Stromal cell of bone marrow (primary cell): ENCODE measurements around the gene ELMO1.

ENCODE experiments used
- DNase-seq: peaks from one replicate; pipeline ENCODE4 v3.0.0-alpha.2; 2012; ENCODE audit warnings: low read depth

ELMO1 gene

GRCh38 chr7:36871355-36871738 lies 577.3 kb downstream of the ELMO1 start:
- DNase-seq, result no peak

DNA sequence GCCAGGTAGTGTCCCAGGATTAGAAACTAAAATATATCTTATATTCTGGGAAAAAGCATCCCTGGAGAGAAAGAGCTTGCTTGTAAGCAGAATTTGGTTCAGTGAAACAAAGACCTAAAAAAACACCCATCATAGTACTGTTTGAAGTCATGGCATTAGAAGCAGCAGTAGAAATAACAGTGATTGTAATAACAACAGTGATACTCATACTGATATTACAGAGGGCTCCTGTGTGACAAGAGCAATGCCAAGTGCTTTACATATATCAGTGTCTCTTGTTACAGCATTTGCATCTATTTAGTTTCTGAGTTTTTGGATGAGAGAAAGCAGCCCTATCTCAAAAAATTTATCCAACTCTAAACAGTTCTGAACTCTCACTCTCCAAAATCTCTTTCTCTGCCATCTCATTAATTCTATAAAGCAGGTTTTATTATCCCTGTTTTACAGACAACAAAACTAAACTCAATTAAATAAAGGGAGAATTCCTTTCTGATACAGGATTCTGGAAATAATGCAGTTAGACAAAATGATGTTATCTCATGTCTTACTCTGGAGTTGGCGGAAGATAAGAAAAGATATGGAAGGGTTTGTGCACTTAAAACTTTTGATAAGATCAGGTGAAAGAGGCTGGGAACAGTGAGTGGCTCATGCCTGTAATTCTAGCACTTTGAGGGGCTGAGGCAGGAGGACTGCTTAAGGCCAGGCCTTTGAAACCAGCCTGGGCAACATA lies 577.9 kb downstream of the ELMO1 start:
- DNase-seq, result no peak

DNA sequence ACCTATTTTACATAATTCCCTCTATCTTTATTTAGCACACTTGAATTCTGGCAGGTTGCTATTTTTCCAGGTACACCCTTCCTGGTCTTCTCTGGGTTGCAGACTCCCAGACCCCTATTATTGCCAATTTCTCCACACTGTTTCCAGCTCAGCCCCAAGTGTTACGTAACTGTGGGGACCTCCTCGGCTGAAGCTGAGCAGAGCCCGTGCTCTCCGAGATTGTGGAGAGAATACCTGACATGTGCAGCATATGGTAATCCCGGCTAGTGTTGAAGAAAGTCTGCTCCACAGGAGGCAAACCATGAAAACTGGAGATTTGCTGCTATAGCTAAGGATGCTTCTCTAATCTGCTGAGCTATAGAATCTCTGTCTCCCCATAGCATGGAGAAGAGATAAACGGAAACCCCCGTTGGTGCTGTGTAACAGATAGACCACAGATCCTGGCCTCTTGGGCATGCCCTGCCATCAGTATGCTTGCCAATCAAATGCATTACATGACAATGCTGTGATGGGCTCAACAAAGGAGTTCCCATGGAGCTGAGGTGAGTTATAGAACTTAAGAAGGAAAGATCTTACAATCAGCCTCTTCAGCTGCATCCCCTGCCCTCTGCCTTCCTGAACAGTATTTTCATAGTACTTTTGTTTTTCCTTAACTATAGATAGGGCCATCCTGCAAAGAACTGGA lies 579.8 kb downstream of the ELMO1 start:
- DNase-seq, result no peak

- DNase-seq, result no peak
These were observed 583.6 kb downstream of the ELMO1 start for GRCh38 chr7:36865019-36865418.

DNA sequence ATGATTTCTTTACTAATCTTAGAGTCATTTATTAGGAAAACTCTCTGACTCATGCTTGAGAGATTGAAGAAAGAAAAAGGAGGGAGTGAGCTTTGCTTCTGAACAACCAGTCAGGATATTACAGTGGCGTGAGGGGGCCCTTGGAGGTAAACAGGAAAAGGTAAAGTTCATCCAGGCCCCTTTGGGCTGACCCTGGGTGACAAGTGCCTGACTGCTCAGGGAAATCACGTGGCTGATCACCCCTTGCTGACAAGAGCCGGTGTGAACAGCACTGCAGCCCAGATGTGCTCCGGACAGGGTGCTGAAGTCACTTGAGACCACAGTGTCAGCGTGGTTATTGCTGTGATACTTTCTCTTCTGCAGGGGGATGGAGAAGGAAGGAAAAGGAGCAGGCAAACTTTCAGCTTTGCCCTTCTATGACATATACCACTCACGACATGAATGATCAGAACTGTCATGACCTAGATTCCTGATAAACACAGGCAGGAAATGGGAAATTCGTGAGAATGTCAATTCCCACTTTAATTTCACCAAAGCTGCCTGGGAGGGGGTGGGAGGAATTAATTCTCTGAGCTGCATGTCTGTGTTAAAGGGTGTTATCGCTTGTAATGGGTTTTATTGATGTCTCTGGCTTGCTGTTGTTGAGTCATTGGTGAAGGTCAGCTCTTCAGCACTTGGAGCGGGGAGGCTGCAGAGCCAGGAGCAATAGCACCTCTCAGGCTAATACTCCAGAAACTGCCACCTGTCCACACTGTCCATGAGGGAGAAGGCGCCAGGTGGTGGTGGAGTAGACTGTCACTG lies 584.6 kb downstream of the ELMO1 start:
- DNase-seq, result no peak

DNA sequence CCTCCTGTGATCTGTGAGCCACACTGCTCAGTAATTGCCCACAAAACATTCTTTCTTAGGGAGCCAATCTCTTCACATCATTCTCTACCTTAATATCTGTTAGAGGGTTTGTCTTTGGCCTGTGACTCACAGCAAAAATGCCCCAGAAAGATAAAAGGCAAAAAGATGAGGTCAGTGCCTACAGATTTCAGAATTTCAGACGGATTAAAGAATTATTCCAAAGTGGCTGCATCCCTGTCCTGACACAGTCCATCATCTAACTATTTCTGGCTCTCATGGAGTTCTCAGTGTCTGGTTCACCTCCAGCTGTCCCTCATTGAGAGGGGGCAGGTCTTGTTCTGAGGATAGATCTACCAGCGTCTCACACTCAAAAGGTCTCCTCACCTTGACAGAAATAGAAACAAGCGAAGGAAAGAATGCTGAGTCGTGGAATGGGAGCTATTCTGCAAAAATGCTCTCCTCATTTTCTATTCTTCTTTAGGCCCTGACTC lies 585.8 kb downstream of the ELMO1 start:
- no peak for DNase-seq

DNA sequence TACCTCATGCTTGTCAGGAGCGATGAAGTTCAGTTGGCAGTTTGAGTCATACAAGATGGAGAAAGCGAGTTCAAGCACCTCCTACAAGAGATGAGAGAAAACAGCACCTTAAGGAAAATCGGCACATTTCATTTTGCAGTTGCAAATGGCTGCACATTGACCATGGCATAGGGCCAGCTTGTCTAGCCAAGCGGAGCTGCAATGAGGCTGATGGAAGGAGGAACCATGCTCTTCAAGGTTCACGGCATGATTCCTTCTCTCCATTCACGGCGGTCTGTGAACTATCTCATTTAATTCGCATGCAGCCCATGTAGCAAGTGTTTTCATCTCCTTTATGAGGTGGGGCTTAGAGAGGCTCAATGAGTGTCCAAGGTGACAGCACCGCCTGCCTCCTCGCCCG lies 587.0 kb downstream of the ELMO1 start:
- DNase-seq, result no peak

DNA sequence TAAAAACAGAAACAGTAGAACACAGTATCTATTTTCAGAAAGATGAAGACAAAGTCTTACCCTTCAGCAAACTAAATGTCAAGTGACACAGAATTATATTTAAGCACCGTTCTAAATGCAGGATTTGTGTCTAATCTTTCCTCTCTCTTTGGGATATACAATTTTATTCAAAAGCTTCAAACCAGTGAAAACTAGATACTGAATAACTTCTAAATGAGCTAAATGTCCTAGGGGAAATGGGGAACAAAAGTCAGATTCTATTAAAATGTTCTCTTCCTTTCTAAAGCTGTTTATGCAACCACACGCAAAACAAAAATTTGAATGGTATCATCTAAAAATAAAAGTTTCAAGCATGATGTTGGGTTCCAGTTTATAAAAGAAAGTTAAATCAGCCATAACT lies 588.0 kb downstream of the ELMO1 start:
- DNase-seq, result no peak

GRCh38 chr7:36855330-36855729 lies 593.3 kb downstream of the ELMO1 start:
- no peak for DNase-seq

- DNase-seq, result no peak
These were observed 594.0 kb downstream of the ELMO1 start for GRCh38 chr7:36854652-36855051.

DNA sequence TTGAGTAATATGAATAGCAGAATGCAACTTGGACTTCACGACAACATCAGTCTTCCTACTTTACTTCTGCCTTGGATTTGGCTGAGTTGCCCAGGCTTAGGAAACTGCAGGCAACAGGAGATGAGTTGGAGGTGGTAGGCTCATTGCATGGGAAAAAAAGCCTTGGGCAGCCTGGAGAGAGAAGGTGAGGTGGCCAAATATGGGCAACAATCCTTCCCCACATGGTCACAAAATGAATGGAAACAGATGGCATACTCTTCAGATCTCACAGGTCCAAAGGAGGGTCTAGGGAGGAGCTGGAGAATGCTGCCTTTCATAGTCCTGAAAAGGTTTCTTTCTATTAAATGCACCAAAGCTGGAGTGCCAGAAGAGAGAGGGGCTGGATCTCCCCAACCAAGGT lies 595.7 kb downstream of the ELMO1 start:
- no peak for DNase-seq

GRCh38 chr7:36852017-36852416 lies 596.6 kb downstream of the ELMO1 start:
- DNase-seq, result no peak

DNA sequence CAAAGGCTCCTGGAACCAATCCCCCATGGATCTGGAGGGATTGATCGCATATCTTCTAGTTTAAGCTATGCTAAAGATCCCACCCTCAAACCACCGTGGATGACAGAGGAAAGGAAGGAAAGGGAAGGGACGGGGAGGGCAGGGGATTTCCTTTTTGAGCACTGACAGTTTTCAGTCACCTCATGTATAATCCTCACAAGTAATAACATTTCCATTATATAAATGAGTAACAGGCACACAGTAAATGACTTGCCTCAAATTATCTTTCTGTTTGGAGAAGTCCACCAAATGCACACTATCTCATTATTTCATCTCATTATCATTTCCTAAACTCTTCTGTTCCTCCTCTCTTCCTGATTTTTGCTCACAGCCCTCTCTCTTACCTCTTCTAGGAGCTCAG lies 597.3 kb downstream of the ELMO1 start:
- no peak for DNase-seq

- DNase-seq, result no peak
These were observed 600.7 kb downstream of the ELMO1 start for GRCh38 chr7:36847946-36848345.

DNA sequence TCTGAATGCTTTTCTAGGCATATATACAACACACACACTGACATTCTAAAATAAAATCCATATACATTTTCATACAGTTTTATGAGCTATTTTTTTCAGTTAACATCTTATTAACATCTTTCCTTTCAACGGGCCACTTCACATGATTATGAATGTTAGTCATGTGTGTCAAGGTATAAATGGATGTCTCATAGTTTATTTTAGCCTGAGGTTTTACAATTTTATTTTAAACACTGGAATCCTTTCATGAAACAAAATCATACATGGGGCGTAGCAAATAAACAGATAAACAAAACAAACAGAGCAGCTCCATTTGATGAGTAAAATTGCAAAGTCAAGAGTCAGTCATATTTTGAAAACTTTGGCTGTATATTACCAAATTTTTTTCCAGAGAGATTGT lies 604.3 kb downstream of the ELMO1 start:
- DNase-seq, result no peak

- DNase-seq, result no peak
These were observed 607.8 kb downstream of the ELMO1 start for GRCh38 chr7:36840904-36841303.

DNA sequence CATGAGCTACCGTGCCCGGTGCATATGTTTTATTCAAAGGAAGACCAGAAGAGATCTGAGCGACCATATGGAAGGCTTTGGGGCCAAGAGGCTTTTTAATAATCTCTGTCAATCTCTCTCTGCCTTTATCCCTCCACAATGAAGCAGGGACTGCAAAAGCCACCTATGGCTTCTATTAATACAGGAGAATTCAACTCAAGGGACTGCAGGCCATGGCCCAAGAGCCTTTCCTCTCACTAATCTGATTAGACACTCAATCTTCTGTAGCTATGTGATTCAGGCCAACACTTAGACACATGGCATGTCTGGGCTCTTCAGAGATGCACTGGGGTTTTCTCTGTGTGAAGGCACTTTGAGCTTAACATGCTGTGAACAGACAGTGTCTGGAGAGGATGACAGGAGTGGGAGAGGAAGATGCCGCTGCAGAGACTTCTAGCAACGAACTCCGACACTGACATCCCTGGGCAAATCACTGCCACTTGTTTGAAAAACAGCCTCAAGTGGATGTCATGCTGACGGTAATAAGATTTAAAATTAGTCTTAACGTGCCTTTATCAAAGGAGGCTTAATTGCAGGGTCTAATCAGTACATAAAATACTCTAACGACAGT lies 609.9 kb downstream of the ELMO1 start:
- no peak for DNase-seq

- DNase-seq, result no peak
These were observed 617.6 kb downstream of the ELMO1 start for GRCh38 chr7:36831049-36831448.

- no peak for DNase-seq
These were observed 620.6 kb downstream of the ELMO1 start for GRCh38 chr7:36827726-36828703.

DNA sequence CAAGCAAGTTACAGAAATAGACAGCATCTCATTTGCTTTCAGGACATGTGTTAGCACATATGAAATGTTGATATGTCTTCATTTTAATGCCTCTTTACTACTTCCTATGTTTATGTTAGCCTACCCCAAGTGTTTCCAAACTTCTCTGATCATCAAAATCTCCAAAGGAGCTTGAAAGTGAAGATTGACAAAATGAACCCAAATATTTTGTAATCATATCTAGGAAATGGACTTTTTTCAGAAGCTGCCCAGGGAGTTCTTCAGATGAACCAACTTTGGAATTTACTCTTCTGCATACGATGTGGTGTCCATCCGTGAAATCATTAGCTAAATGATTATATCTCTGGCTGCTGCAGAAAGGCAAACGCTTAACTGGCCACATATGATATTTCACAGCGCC lies 623.2 kb downstream of the ELMO1 start:
- DNase-seq, result no peak

DNA sequence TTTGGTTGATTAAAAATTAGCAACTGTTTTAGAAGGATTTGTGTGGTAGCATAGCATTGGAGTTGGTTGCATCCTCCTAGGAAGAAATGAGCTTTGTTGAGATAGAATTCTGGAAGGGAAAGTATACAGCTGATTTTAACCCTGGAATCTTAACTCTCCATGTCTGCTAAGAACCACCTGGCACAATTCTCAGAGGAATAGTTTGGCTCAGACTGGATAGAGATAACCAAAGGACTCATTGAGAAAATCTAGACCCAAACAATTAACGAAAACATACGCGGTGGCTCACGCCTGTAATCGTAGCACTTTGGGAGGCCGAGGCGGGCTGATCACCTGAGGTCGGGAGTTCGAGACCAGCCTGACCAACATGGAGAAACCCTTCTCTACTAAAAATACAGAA lies 625.3 kb downstream of the ELMO1 start:
- no peak for DNase-seq
